CD4-positive, alpha-beta T cell treated with Interferon gamma for 1 hour (primary cell): ENCODE measurements around the gene SLC10A4.

Experiments used
- DNase-seq: peaks from one replicate; pipeline ENCODE4 v3.0.0-alpha.2; 2020

Gene SLC10A4

DNA sequence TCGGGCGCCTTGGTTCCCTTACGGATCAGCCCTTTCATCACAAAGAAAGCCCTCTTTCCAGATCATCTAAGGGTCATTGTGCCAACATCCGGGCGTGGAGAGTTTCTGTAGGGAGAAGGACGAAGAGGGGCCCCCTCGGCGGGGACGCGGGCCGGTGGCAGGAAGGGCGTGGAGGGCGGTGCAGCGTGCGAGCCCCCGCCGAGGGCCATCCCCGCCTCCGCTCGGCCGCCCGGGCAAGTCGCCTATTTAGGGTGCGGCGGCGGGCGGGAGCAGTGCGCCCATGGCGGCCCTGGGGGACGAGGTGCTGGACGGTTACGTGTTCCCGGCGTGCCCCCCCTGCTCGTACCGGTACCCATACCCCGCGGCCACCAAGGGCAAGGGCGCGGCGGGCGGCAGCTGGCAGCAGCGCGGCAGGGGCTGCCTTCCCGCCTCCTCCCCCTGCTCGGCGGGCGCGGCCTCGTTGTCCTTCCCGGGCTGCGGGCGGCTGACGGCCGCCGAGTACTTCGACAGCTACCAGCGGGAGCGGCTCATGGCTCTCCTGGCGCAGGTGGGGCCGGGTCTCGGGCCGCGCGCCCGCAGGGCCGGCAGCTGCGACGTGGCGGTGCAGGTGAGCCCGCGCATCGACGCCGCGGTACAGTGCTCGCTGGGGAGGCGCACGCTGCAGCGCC is 7.0 kb downstream of the SLC10A4 start, which contains the start of gene ZAR1:
Gene ZAR1 (plus strand): TSS at position 241 of the 668 bp plus-strand sequence. CDS start 40 bp downstream, at position 281.
- no peak for DNase-seq

DNA sequence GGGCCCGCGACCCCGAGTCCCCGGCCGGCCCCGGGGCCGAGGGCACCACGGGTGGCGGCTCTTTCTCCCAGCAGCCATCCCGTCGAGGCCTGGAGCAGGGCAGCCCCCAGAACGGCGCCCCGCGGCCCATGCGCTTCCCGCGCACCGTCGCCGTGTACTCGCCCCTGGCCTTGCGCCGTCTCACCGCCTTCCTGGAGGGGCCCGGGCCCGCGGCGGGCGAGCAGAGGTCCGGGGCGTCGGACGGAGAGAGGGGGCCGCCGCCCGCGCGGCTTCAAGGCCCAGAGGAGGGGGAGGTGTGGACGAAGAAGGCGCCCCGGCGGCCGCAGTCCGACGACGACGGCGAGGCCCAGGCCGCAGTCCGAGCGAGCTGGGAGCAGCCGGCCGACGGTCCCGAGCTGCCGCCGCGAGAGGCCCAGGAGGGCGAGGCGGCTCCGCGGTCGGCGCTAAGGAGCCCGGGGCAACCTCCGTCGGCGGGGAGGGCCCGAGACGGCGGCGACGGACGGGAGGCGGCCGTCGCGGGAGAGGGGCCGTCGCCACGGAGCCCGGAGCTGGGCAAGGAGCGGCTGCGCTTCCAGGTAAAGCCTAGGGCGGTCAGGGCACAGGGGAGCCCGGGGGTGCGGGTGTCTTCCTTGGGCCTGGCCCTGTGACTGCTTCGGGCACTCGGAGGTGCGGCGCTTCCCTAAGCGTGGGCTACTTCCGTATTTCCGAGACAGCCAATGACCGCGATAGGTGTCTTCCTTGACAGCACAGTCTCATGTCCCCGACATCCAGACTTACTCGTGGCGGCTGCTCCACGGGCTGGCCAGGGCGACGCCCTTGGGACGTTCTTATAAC is 7.8 kb downstream of the SLC10A4 start:
- DNase-seq = no peak

DNA sequence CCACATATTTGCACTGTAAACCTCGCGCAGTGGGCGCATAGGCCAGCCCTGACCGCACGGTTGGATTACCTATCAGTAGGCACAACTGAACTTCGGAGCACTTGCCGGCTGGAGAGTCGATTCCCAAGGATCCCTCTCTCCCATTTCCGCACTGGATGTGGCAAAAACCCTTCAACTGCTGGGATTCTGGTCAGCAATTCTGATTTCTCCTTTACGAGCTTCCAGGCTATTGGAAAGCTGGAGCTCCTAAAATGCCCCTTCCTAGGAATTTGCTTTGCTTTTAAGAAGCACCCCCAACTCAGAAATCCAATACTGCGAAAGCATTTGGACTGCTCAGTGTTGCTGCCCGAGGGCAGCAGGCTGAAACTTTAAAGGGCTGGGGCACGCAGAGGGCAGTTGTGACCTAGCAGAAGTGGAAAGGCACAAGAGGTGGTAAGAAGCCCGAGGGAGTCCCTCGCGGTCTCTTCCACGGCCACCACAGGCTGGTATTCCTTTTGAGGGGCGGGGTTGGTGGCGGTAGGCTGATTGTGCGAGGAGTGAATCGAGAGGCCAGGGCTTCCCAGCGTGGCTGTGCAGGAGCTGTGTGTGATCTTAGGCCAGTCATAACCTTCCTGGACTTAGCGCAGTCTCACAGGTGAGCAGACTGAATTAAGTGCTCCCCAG is 8.5 kb downstream of the SLC10A4 start:
- DNase-seq = no peak

GRCh38 chr4:48493452-48494100 is 10.4 kb downstream of the SLC10A4 start:
- DNase-seq = no peak

GRCh38 chr4:48495941-48496340 is 12.8 kb downstream of the SLC10A4 start:
- no peak for DNase-seq

DNA sequence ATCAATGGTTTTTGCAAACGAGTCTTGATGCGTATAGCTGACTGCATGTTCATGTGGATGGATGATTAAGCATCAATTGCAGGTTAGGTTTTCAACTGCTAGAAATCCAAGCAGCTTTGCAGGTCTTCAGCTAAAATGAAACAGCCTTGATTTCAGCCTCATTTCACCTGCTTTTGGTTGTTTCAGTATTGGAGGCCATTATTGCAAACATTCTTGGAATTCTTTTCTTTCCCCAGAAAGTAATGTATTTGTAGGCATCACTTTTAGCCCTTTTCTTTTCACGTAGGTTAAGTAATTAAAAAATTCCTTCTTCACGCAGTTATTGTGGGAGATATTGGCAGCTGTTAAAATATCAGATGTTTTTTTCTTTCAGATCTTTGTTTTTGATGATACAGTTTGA is 15.8 kb downstream of the SLC10A4 start:
- no peak for DNase-seq

- no peak for DNase-seq
Measured at GRCh38 chr4:48499551-48500066, 16.5 kb downstream of the SLC10A4 start.

DNA sequence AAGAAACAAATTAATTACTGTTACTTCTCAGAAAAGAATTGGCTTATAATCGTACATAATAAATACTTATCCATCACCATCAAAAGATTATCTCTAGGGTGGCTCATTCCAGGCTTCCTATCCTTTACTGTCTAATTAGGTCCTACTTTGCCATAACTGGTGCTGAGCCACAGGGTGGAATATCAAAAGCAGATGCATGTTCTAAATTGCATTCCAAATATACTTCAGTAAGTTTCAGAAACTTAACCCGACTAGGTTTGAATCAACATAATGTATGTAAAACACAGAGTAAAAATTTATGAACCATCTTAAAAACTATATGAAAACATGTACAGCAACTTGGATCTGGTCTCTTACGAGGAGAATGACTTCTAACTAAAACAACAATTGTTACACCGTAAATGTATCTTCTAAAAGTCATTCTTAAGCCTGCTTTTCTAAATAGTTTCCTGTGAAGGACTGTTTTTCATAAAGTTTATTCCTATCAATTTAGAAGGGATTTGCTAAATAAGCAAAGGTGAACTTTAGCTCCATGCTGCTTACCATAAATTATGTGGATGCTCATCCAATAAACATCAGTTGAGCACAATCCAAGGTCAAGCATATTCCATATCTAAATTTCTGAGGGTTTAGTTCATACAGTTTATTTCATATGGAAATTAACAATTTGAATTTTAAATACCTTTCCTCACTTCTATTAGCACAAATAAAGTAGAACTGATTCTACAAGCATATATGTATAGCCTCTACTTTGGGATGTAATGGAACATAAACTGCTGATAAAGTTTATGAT is 20.3 kb downstream of the SLC10A4 start:
- no peak for DNase-seq

DNA sequence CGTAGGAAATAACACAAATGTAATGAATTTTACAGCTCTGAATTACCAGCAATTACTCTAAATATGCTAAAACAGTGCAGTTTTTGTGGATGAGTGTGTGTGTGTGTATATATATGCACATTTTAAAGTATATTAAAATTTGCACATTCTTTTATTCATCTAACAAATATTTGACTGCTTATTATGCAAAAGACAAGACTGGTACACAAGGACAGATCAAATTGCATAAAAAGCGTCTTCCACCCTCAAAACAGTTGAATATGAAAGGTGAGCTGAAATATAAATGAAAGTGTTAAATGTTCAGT is 20.8 kb downstream of the SLC10A4 start:
- no peak for DNase-seq

DNA sequence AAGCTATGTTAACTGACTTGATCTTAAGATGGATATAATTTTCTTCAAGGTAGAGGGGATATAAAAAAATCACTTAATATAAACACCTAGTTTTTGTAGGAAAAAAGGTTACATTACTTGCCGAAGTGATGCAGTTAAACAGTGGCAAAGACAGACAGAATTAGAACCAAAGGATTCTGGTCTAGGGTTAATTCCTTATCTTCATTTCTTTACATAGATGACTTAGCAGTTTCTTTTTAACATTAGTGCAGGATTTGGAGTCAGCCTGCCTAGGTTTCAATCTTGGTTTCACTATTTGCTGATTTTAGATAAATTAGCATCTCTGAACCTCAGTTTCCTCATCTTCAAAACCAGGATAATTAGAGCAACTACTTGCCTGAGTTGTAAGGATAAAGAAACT is 21.2 kb downstream of the SLC10A4 start:
- no peak for DNase-seq

- DNase-seq = no peak
Measured at GRCh38 chr4:48506716-48507115, 23.6 kb downstream of the SLC10A4 start.

DNA sequence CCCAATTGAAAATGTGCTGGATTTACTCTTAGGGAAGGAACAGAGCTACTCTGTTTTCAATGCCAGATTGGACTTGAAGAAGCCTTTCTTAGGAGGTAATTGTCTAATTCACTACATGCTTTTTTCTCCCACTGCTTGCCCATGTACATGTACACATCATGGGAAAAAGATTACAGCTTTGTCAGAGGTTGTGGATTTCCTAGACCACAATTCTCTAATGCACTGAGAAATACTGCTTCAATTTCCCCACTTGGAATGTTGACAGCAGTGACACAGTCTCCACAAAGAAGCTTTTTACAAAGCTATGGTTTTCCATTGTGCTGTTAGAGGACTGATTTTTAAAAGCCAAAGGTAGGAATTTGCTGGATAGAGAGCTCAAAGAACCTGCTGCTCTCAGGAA is 26.4 kb downstream of the SLC10A4 start:
- DNase-seq = no peak

DNA sequence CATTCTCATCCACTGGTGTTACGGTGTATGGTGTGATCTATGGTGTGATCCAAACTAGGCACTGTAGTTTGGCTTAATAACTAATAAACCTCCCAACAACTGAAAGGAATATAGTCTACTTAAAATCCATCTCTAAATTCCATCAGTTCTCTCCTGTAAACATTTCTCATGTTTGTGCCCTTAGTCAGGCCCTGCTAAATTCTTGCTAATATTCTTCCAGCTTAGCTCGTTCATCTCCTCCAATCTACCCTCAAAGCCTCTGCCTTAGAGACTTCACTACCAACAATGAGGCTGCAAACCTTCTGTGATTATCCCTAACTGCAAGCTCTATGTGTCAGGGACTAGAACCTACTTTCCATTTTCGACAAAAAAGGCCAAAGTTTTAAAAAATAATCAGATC is 35.0 kb downstream of the SLC10A4 start:
- DNase-seq = no peak

DNA sequence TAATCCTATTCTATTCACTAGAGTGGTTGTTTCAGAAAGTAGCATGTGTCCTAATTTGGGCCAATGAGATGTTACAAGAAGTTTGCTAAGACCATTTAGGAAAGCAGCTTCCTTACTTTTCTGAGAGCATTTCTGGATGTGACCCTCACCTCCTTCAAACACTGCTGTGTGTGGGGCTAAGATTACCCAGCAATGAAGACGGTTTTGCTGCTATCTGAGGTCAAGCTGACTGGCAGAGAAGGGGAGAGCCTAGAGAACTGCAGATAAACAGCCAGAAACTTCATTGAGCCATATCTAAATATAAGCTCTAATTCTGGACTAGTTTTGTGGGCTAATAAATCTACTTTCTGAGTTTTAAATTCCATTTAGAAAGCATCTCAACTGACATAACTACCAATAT is 43.3 kb downstream of the SLC10A4 start:
- DNase-seq = no peak

DNA sequence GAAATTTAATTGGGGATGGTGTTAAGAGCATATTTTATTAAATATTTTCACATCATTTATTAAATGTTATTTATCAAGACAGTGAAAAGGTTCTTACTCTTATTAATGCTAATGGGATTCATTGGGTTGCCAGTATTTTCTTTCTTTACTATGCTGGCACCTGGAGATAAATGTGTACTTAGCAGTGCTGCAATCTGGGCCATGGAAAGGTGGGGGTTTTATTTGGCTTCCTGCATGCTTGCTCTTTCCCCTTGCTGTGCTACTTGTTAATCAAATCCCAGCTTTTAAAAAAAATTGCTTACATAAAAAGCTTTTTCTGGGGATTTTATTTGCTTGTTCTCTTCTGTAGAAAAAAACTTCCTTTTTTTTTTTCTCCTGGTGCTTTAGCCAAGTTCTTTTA is 55.2 kb downstream of the SLC10A4 start:
- DNase-seq = no peak
